ENCODE data around the gene MAEA.
"Not testable (repeated sequence)": the region's sequence is repeated elsewhere in the genome, so short reads cannot be mapped to it uniquely, and the experiment has no call there.

The MAEA gene

GRCh38 chr4:1285151-1285789 lies 4.4 kb upstream of the MAEA start:
- no peak for DNase-seq

- DNase-seq, result peak; percentile 42
These were observed 3.7 kb upstream of the MAEA start for GRCh38 chr4:1285790-1286553.

- DNase-seq, result peak; percentile 9
These were observed 905 bp upstream of the MAEA start for GRCh38 chr4:1288786-1289185.

- no peak for DNase-seq
These were observed 680 bp downstream of the MAEA start for GRCh38 chr4:1290165-1290977.

GRCh38 chr4:1291091-1291490 lies 1.4 kb downstream of the MAEA start:
- no peak for DNase-seq

GRCh38 chr4:1291996-1292702 lies 2.5 kb downstream of the MAEA start:
- DNase-seq, result no peak

GRCh38 chr4:1292703-1293011 lies 3.0 kb downstream of the MAEA start:
- DNase-seq, result not testable (repeated sequence)

GRCh38 chr4:1293531-1293941 lies 3.8 kb downstream of the MAEA start:
- no peak for DNase-seq

GRCh38 chr4:1293991-1294390 lies 4.3 kb downstream of the MAEA start:
- DNase-seq, result no peak

- no peak for DNase-seq
These were observed 4.7 kb downstream of the MAEA start for GRCh38 chr4:1294424-1294823.

GRCh38 chr4:1294891-1295290 lies 5.2 kb downstream of the MAEA start:
- DNase-seq, result no peak

- DNase-seq, result no peak
These were observed 5.8 kb downstream of the MAEA start for GRCh38 chr4:1295405-1296055.

- DNase-seq, result no peak
These were observed 6.8 kb downstream of the MAEA start for GRCh38 chr4:1296324-1297022.

- no peak for DNase-seq
These were observed 7.3 kb downstream of the MAEA start for GRCh38 chr4:1297023-1297395.

GRCh38 chr4:1297456-1298325 lies 8.0 kb downstream of the MAEA start:
- no peak for DNase-seq

GRCh38 chr4:1298461-1298860 lies 8.8 kb downstream of the MAEA start:
- DNase-seq, result no peak

GRCh38 chr4:1299301-1299860 lies 9.7 kb downstream of the MAEA start:
- no peak for DNase-seq

GRCh38 chr4:1300466-1301455 lies 11.1 kb downstream of the MAEA start:
- no peak for DNase-seq

- DNase-seq, result no peak
These were observed 12.5 kb downstream of the MAEA start for GRCh38 chr4:1302159-1302558.

Data from NCI-H82 (cell line).